K562 (cell line): ENCODE results near the gene TMEM141. TPM values are rescaled to one million over a fixed set of nuclear protein-coding genes. Genes with fewer than 3 reads are reported as not detected.

ENCODE experiments used
- ARHGAP35 ChIP-seq: fragments of 450-650 bp; IDR thresholded peaks from 2 replicates; pipeline ENCODE4 v1.6.1; 2018; ENCODE audit not compliant: partially characterized antibody
- ARNT ChIP-seq, 2 experiments: fragments of 450-650 bp; IDR thresholded peaks; 2 replicates each; pipeline ENCODE4 v1.6.1; 2016; ENCODE audit warnings: mild to moderate bottlenecking in 1 of 2
- CCAR2 ChIP-seq: fragments of 200-400 bp; formaldehyde crosslinking; IDR thresholded peaks from 2 replicates; pipeline ENCODE4 v1.6.1; 2017; ENCODE audit warnings: mild to moderate bottlenecking, low read depth, low read length
- CCNT2 ChIP-seq: IDR thresholded peaks from 2 replicates; pipeline ENCODE4 v1.6.1; 2011; ENCODE audit warnings: borderline replicate concordance, low read depth, mild to moderate bottlenecking, moderate library complexity, mixed read lengths, low read length; ENCODE audit not compliant: insufficient read length; ENCODE audit errors: extremely low read depth
- EGR1 ChIP-seq: fragments of 450-650 bp; conservative IDR thresholded peaks from 2 replicates; pipeline ENCODE4 v1.6.1; 2017; ENCODE audit warnings: mild to moderate bottlenecking
- HMGN3 ChIP-seq: IDR thresholded peaks from 2 replicates; pipeline ENCODE4 v1.6.1; 2011; ENCODE audit warnings: borderline replicate concordance, low read depth, mild to moderate bottlenecking, mixed read lengths, low read length; ENCODE audit not compliant: insufficient read length; ENCODE audit errors: extremely low read depth
- HNRNPL ChIP-seq: fragments of 200-400 bp; formaldehyde crosslinking; IDR thresholded peaks from 2 replicates; pipeline ENCODE4 v1.6.1; 2017; ENCODE audit warnings: low read depth, mild to moderate bottlenecking, low read length
- MTF1 ChIP-seq: fragments of 250-450 bp; sonication (Bioruptor Pico); IDR thresholded peaks from 2 replicates; pipeline ENCODE4 v1.9.0; 2021; ENCODE audit warnings: moderate library complexity, mild to moderate bottlenecking, inconsistent platforms, borderline replicate concordance
- NEUROD1 ChIP-seq: fragments of 150-350 bp; IDR thresholded peaks from 2 replicates; pipeline ENCODE4 v1.6.1; 2014; ENCODE audit warnings: borderline replicate concordance, low read length, low read depth; ENCODE audit not compliant: partially characterized antibody
- NR2C2 ChIP-seq, 2 experiments: fragments of 200-800 bp in 1 of 2; sonication (Bioruptor generic) in 1 of 2; sonication (generic) in 1 of 2; formaldehyde crosslinking in 1 of 2; IDR thresholded peaks; 2 replicates each; pipeline versions ENCODE4 v1.6.1 to v1.8.0; 2016 to 2022; ENCODE audit warnings: mild to moderate bottlenecking in 1 of 2, missing compliant biosample characterization in 1 of 2, missing genetic modification characterization in 1 of 2, missing genetic modification reagents in 1 of 2
- POLR2A ChIP-seq: fragments of 450-650 bp; conservative IDR thresholded peaks from 2 replicates; pipeline ENCODE4 v1.6.1; 2016
- POLR2B ChIP-seq: fragments of 450-650 bp; IDR thresholded peaks from 2 replicates; pipeline ENCODE4 v1.6.1; 2018; ENCODE audit warnings: low read depth; ENCODE audit not compliant: partially characterized antibody
- POLR2G ChIP-seq: fragments of 200-400 bp; formaldehyde crosslinking; IDR thresholded peaks from 2 replicates; pipeline ENCODE4 v1.6.1; 2017; ENCODE audit warnings: low read depth, mild to moderate bottlenecking, antibody characterized with exemption, low read length, moderate library complexity
- RBM22 ChIP-seq: fragments of 200-400 bp; formaldehyde crosslinking; IDR thresholded peaks from 2 replicates; pipeline ENCODE4 v1.6.1; 2018; ENCODE audit warnings: low read length, low read depth; ENCODE audit not compliant: poor library complexity, severe bottlenecking
- ZNF217 ChIP-seq: sonication (generic); formaldehyde crosslinking; IDR thresholded peaks from 2 replicates; pipeline ENCODE4 v1.8.0; 2022; ENCODE audit warnings: mild to moderate bottlenecking, missing genetic modification reagents
- ZNF263 ChIP-seq: sonication (generic); formaldehyde crosslinking; IDR thresholded peaks from 2 replicates; pipeline ENCODE4 v1.8.0; 2022; ENCODE audit warnings: mild to moderate bottlenecking, missing genetic modification reagents, borderline replicate concordance
- ZNF41 ChIP-seq: fragments of 250-450 bp; sonication (Bioruptor Pico); conservative IDR thresholded peaks from 2 replicates; pipeline ENCODE4 v1.4.0; 2020; ENCODE audit warnings: mild to moderate bottlenecking
- ZNF696 ChIP-seq: fragments of 250-450 bp; sonication (Bioruptor Pico); conservative IDR thresholded peaks from 2 replicates; pipeline ENCODE4 v1.4.0; 2020; ENCODE audit warnings: mild to moderate bottlenecking, moderate library complexity
- polyA plus RNA-seq, 8 experiments: library from polyadenylated mRNA; depleted of rRNA in 4 of 8; stranded (reverse) in 5 of 8; unstranded in 3 of 8; fragments of >200 nt; fragmentation: Nextera tagmentation in 2 of 8; fragmentation: Illumina TruSeq in 1 of 8; extraction: Ambion mirVana in 2 of 8; extraction: Trizol in 1 of 8; gene quantifications; 2 replicates each; pipeline versions ENCODE4 v1.2.1 to v1.2.3, GENCODE V29; 2011 to 2014; ENCODE audit warnings: inconsistent platforms in 1 of 8, missing spikeins in 1 of 8
- total RNA-seq, 7 experiments: library from RNA; depleted of rRNA in 6 of 7; stranded (reverse); fragments of >200 nt in 6 of 7; fragmentation: Illumina TruSeq in 2 of 7; extraction: Trizol in 2 of 7; gene quantifications; 2 replicates each; pipeline versions ENCODE4 v1.2.1 to v1.2.3, GENCODE V29; 2011 to 2021; ENCODE audit warnings: low replicate concordance in 1 of 7
- TF ChIP-seq, protein P1 (sequence below): sonication (generic); formaldehyde crosslinking; IDR thresholded peaks from 2 replicates; pipeline ENCODE4 v1.8.1; 2023; ENCODE audit warnings: mild to moderate bottlenecking, missing genetic modification reagents
- TF ChIP-seq, protein P2 (sequence below): fragments of 150-350 bp; IDR thresholded peaks from 2 replicates; pipeline ENCODE4 v1.6.1; 2014; ENCODE audit warnings: low read depth, mild to moderate bottlenecking, low read length, borderline replicate concordance
- TF ChIP-seq, protein P3 (sequence below), 2 experiments: fragments of 450-650 bp; IDR thresholded peaks; 2 replicates each; pipeline ENCODE4 v1.6.1; 2016

TMEM141 gene
- total and polyA plus RNA-seq, 9 of the 15 experiments (the other 6 are each of a cell fraction or from before 2014, with no cell fraction given): 21.5 to 123 (median 74.8) TPM

DNA sequence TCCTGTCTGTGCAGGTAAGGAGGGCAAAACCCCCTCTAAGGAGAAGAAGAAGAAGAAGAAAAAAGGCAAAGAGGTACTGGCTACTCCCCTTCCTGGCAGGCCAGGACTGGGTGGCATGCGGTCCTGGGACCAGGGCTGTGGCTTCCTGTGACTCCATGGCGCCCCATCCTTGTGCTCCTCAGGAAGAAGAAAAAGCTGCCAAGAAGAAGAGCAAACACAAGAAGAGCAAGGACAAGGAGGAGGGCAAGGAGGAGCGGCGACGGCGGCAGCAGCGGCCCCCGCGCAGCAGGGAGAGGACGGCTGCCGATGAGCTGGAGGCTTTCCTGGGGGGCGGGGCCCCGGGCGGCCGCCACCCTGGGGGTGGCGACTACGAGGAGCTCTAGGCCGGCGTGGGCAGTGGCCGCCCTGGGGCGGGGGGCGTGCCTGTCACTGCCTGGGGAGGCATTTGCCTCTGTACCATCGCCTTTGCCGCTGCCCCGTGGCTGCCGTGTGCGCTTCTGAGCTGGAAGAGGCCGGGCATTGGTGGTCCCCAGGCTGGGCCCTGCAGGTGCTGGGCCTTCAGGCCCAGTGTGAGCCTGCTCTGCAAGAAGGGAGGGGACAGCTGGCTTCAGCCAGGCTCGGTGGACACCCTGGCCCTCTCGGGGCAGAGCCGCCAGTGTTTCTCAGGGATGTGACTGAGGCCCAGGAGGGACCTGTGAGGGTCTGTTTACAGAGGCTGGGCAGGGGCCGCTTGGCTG is 49.2 kb downstream of the TMEM141 start (continued):
- TF ChIP-seq, protein P1, sequence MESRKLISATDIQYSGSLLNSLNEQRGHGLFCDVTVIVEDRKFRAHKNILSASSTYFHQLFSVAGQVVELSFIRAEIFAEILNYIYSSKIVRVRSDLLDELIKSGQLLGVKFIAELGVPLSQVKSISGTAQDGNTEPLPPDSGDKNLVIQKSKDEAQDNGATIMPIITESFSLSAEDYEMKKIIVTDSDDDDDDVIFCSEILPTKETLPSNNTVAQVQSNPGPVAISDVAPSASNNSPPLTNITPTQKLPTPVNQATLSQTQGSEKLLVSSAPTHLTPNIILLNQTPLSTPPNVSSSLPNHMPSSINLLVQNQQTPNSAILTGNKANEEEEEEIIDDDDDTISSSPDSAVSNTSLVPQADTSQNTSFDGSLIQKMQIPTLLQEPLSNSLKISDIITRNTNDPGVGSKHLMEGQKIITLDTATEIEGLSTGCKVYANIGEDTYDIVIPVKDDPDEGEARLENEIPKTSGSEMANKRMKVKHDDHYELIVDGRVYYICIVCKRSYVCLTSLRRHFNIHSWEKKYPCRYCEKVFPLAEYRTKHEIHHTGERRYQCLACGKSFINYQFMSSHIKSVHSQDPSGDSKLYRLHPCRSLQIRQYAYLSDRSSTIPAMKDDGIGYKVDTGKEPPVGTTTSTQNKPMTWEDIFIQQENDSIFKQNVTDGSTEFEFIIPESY: 0 out of 2 replicates have a peak, but pooled peaks have one; percentile 45
- TF ChIP-seq NR2C2 (CRISPR knock-in tag; IDR thresholded peaks at IDR 0.05): no peak
- no peak for TF ChIP-seq NR2C2 (tag; IDR thresholded peaks at IDR 0.05)
- TF ChIP-seq ZNF696: no peak
- TF ChIP-seq POLR2A: peak; percentile 57
- TF ChIP-seq ZNF263 (CRISPR knock-in tag): peak; percentile 73; the same call in 1 of the 2 replicates
- TF ChIP-seq CCAR2: no peak
- no peak for TF ChIP-seq MTF1 (CRISPR knock-in tag)
- TF ChIP-seq ZNF41 (CRISPR knock-in tag): no peak
- TF ChIP-seq RBM22: peak; percentile 89
- TF ChIP-seq EGR1: peak; percentile 81
- peak; percentile 71 for TF ChIP-seq HMGN3
- TF ChIP-seq ZNF217 (CRISPR knock-in tag): peak; percentile 29; the same call in 1 of the 2 replicates
- TF ChIP-seq CCNT2: peak; percentile 88
- TF ChIP-seq POLR2B: peak; percentile 37
- TF ChIP-seq ARHGAP35: no peak
- TF ChIP-seq ARNT (IDR thresholded peaks at IDR 0.05): no peak
- peak; percentile 75 for TF ChIP-seq POLR2G
- TF ChIP-seq, protein P2, sequence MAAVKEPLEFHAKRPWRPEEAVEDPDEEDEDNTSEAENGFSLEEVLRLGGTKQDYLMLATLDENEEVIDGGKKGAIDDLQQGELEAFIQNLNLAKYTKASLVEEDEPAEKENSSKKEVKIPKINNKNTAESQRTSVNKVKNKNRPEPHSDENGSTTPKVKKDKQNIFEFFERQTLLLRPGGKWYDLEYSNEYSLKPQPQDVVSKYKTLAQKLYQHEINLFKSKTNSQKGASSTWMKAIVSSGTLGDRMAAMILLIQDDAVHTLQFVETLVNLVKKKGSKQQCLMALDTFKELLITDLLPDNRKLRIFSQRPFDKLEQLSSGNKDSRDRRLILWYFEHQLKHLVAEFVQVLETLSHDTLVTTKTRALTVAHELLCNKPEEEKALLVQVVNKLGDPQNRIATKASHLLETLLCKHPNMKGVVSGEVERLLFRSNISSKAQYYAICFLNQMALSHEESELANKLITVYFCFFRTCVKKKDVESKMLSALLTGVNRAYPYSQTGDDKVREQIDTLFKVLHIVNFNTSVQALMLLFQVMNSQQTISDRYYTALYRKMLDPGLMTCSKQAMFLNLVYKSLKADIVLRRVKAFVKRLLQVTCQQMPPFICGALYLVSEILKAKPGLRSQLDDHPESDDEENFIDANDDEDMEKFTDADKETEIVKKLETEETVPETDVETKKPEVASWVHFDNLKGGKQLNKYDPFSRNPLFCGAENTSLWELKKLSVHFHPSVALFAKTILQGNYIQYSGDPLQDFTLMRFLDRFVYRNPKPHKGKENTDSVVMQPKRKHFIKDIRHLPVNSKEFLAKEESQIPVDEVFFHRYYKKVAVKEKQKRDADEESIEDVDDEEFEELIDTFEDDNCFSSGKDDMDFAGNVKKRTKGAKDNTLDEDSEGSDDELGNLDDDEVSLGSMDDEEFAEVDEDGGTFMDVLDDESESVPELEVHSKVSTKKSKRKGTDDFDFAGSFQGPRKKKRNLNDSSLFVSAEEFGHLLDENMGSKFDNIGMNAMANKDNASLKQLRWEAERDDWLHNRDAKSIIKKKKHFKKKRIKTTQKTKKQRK: no peak
- TF ChIP-seq HNRNPL: peak; percentile 24; the same call in 1 of the 2 replicates
- no peak for TF ChIP-seq NEUROD1
- TF ChIP-seq, protein P3, sequence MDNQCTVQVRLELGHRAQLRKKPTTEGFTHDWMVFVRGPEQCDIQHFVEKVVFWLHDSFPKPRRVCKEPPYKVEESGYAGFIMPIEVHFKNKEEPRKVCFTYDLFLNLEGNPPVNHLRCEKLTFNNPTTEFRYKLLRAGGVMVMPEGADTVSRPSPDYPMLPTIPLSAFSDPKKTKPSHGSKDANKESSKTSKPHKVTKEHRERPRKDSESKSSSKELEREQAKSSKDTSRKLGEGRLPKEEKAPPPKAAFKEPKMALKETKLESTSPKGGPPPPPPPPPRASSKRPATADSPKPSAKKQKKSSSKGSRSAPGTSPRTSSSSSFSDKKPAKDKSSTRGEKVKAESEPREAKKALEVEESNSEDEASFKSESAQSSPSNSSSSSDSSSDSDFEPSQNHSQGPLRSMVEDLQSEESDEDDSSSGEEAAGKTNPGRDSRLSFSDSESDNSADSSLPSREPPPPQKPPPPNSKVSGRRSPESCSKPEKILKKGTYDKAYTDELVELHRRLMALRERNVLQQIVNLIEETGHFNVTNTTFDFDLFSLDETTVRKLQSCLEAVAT (IDR thresholded peaks at IDR 0.05): no peak
